ENCODE data around the gene GRID1. TPM values are rescaled to one million over a fixed set of nuclear protein-coding genes. Genes with fewer than 3 reads are reported as not detected.

Gene GRID1
- polyA plus RNA-seq, 1 donor (not counting 4 experiments of a cell fraction or from before 2014, with no cell fraction given): 0.01 TPM

DNA sequence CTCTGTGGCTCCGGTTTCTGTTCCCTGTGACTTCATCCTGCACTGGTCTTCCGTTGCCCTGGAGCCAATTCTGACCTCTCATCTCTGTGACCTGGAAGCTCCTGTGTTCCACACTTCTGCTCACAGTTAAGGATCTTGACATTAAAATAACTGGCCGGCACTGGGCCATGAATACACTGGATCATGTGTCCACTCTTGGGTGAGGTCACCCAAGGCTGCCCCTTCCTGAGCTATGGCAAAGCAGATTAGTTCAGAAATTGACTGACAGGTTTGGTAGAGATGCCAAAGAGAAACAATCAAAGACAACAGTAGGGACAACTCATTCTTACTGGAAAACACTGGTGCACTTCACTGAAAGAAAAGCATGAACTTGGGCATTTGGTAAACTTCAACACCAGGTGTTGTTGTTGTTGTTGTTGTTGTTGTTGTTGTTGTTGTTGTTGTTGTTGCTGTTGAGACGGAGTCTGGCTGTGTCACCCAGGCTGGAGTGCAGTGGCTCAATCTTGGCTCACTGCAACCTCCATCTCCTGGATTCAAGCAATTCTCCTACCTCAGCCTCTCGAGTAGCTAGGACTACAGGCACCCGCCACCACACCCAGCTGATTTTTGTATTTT lies 36.7 kb upstream of the GRID1 start:
- peaks cover 17% of the 10 kb centered on the region for H3K27me3 ChIP-seq (ENCODE audit: control insufficient read depth, extremely low read depth, insufficient read depth, low read length)
- no peaks in the 10 kb centered on the region for H3K36me3 ChIP-seq (ENCODE audit: control insufficient read depth in 2 of 2, extremely low read depth in 1 of 2, insufficient read depth in 2 of 2, low read length in 2 of 2)
- H3K4me1 ChIP-seq (ENCODE audit: control insufficient read depth, extremely low read depth, insufficient read depth, low read length): peaks cover 10% of the 10 kb centered on the region
- dilution Hi-C loops (cut with MboI; ENCODE audit: extremely low pct_ligation_motif_present, low sequenced_read_pairs): no loop called here
- no peak overlapping the region for H3K4me3 ChIP-seq (ENCODE audit: control insufficient read depth in 2 of 3, extremely low read depth in 1 of 3, insufficient read depth in 2 of 3, low read depth in 1 of 3, low read length in 3 of 3)
- H3K9me3 ChIP-seq (ENCODE audit: control insufficient read depth, low read depth, low read length): no peaks in the 10 kb centered on the region
- TF ChIP-seq EZH2 (IDR thresholded peaks at IDR 0.05; ENCODE audit: low read length): no peak
- TF ChIP-seq, protein P1, sequence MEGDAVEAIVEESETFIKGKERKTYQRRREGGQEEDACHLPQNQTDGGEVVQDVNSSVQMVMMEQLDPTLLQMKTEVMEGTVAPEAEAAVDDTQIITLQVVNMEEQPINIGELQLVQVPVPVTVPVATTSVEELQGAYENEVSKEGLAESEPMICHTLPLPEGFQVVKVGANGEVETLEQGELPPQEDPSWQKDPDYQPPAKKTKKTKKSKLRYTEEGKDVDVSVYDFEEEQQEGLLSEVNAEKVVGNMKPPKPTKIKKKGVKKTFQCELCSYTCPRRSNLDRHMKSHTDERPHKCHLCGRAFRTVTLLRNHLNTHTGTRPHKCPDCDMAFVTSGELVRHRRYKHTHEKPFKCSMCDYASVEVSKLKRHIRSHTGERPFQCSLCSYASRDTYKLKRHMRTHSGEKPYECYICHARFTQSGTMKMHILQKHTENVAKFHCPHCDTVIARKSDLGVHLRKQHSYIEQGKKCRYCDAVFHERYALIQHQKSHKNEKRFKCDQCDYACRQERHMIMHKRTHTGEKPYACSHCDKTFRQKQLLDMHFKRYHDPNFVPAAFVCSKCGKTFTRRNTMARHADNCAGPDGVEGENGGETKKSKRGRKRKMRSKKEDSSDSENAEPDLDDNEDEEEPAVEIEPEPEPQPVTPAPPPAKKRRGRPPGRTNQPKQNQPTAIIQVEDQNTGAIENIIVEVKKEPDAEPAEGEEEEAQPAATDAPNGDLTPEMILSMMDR (optimal IDR thresholded peaks at IDR 0.05 in 1 of 3, IDR thresholded peaks at IDR 0.05 in 1 of 3, conservative IDR thresholded peaks at IDR 0.05 in 1 of 3; ENCODE audit: extremely low read depth in 1 of 3, insufficient read depth in 2 of 3, low read length in 3 of 3): no peak
- no peak overlapping the region for H3K9ac ChIP-seq (ENCODE audit: control insufficient read depth, extremely low read depth, insufficient read depth, low read length)
- no peaks in the 10 kb centered on the region for H4K20me1 ChIP-seq (ENCODE audit: control insufficient read depth, extremely low read depth, insufficient read depth, low read length)
- no peak overlapping the region for H3K4me2 ChIP-seq (ENCODE audit: control insufficient read depth, extremely low read depth, insufficient read depth, low read depth, low read length)
- no peaks in the 10 kb centered on the region for H3K79me2 ChIP-seq (ENCODE audit: control insufficient read depth, insufficient read depth, low read length)
- no peak for DNase-seq (ENCODE audit: low read depth, low spot score)
- no peaks in the 10 kb centered on the region for H3K9me1 ChIP-seq (ENCODE audit: control insufficient read depth, extremely low read depth, insufficient read depth, low read length)
- no peak for FAIRE-seq
- no peak overlapping the region for H3K27ac ChIP-seq (ENCODE audit: control insufficient read depth, insufficient read depth, low read length)
- no peak overlapping the region for H2AFZ ChIP-seq (ENCODE audit: control insufficient read depth, low read length)

DNA sequence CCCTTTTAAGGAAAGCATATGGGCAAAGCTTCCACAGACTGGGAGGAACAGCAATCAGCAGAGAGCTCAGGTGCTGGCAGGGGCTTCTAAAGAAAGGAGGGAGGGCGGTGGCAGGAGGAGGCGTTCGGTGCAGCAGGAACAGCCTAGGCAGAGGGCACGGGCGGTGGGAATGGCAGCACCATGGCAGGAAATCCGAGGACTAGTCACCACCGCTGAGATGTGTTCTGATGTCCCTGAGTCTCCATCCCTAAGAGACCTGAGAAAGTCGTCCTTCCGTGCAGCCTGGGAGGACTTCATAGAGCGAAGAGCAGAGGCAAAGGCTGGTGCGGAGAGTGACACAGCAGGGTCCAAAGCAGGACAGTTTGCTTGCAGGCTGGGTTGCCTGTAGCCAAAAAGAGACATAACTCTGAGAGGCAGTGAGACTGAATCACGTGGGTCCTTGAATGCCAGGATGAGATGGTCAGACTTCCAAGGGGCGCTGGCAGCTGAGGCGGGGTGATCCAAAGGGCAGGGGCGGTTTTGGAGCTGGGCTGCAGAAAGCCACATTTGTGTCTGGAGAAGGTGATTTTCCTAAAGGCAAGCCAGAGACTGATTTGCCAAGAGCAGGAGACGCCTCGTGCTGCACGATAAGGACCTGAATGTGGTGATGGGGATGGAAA lies 35.8 kb upstream of the GRID1 start:
- peak overlapping the region; percentile 27 for H3K4me2 ChIP-seq (ENCODE audit: control insufficient read depth, extremely low read depth, insufficient read depth, low read depth, low read length)
- FAIRE-seq: no peak
- H3K9me1 ChIP-seq (ENCODE audit: control insufficient read depth, extremely low read depth, insufficient read depth, low read length): no peaks in the 10 kb centered on the region
- no peak for DNase-seq (ENCODE audit: low read depth, low spot score)
- dilution Hi-C loops (cut with MboI; ENCODE audit: extremely low pct_ligation_motif_present, low sequenced_read_pairs): no loop called here
- H3K27me3 ChIP-seq (ENCODE audit: control insufficient read depth, extremely low read depth, insufficient read depth, low read length): peaks cover 17% of the 10 kb centered on the region
- no peaks in the 10 kb centered on the region for H4K20me1 ChIP-seq (ENCODE audit: control insufficient read depth, extremely low read depth, insufficient read depth, low read length)
- H3K9ac ChIP-seq (ENCODE audit: control insufficient read depth, extremely low read depth, insufficient read depth, low read length): no peak overlapping the region
- H3K9me3 ChIP-seq (ENCODE audit: control insufficient read depth, low read depth, low read length): no peaks in the 10 kb centered on the region
- H3K4me1 ChIP-seq (ENCODE audit: control insufficient read depth, extremely low read depth, insufficient read depth, low read length): peaks cover 10% of the 10 kb centered on the region
- H3K79me2 ChIP-seq (ENCODE audit: control insufficient read depth, insufficient read depth, low read length): no peaks in the 10 kb centered on the region
- no peaks in the 10 kb centered on the region for H3K36me3 ChIP-seq (ENCODE audit: control insufficient read depth in 2 of 2, extremely low read depth in 1 of 2, insufficient read depth in 2 of 2, low read length in 2 of 2)
- no peak for TF ChIP-seq EZH2 (IDR thresholded peaks at IDR 0.05; ENCODE audit: low read length)
- TF ChIP-seq, protein P1 (optimal IDR thresholded peaks at IDR 0.05 in 1 of 3, IDR thresholded peaks at IDR 0.05 in 1 of 3, conservative IDR thresholded peaks at IDR 0.05 in 1 of 3; ENCODE audit: extremely low read depth in 1 of 3, insufficient read depth in 2 of 3, low read length in 3 of 3): no peak
- H2AFZ ChIP-seq (ENCODE audit: control insufficient read depth, low read length): peak overlapping the region; percentile 49
- H3K4me3 ChIP-seq (ENCODE audit: control insufficient read depth in 2 of 3, extremely low read depth in 1 of 3, insufficient read depth in 2 of 3, low read depth in 1 of 3, low read length in 3 of 3): peak overlapping the region in 1 of 3 experiments; percentile 27
- H3K27ac ChIP-seq (ENCODE audit: control insufficient read depth, insufficient read depth, low read length): no peak overlapping the region
